PFSK-1 (cell line): ENCODE measurements around the gene RAB27B.

Experiments used
- FOXP2 ChIP-seq: optimal IDR thresholded peaks from 2 replicates; pipeline ENCODE3; 2011; ENCODE audit warnings: borderline replicate concordance, control low read depth, inconsistent platforms; ENCODE audit not compliant: insufficient read depth; ENCODE audit errors: extremely low read length, extremely low read depth
- POLR2AphosphoS5 ChIP-seq: IDR thresholded peaks from 2 replicates; pipeline ENCODE4 v1.6.1; 2012; ENCODE audit warnings: low read depth, mild to moderate bottlenecking, control low read depth, low read length, moderate library complexity
- SIN3A ChIP-seq: IDR thresholded peaks from 2 replicates; pipeline ENCODE4 v1.6.1; 2012; ENCODE audit warnings: mild to moderate bottlenecking, low read length, moderate library complexity, borderline replicate concordance; ENCODE audit not compliant: insufficient read depth
- TAF1 ChIP-seq: IDR thresholded peaks from 2 replicates; pipeline ENCODE4 v1.6.1; 2012; ENCODE audit warnings: low read length, control low read depth, borderline replicate concordance; ENCODE audit not compliant: insufficient read depth
- TF ChIP-seq, protein P1 (sequence below), 2 experiments: IDR thresholded peaks; 2 replicates each; pipeline versions ENCODE4 v1.6.1 to v1.8.0; 2011 to 2012; ENCODE audit warnings: low read depth in 2 of 2, low read length in 2 of 2, control low read depth in 1 of 2, inconsistent platforms in 1 of 2, mild to moderate bottlenecking in 1 of 2, moderate library complexity in 1 of 2; ENCODE audit not compliant: insufficient read depth in 1 of 2

The RAB27B gene

DNA sequence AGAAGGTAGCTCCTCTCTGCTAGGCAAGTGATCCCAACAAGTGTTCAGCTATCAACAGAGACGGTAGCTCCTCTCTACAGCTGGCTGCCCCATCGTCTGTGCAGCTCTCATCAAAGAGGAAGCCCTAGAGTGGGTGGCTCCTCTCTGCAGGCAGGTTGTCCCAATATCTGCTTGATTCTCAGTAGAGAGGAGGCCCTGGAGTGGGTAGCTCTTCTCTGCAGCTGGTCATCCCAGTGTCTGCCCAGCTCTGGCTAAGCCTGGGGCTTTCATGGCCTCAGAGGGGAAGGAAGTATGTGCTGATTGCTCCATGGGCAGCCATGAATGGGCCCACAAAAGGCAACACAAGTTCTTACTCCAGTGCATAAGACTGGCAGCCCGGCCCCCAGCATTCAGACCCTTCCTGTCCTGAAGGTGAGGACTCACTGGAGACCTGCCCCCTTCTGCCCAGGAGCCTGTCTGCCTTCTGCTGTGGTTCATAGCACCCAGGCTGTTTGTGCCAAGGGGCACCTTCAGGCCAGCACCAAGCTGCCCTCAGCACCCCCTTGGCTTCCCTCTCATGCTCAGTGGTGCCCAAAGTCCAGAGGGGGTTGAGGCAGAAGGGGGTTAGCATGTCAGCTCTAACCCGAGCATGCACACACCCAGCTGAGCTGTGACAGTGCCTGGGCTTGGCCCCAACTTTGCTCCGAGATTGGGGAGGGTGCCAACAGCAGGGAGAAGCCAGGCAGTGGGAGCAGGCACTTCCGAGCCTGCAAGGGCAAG lies 82.1 kb downstream of the RAB27B start:
- TF ChIP-seq TAF1 = no peak
- no peak for TF ChIP-seq SIN3A
- TF ChIP-seq FOXP2 = no peak
- TF ChIP-seq, protein P1, sequence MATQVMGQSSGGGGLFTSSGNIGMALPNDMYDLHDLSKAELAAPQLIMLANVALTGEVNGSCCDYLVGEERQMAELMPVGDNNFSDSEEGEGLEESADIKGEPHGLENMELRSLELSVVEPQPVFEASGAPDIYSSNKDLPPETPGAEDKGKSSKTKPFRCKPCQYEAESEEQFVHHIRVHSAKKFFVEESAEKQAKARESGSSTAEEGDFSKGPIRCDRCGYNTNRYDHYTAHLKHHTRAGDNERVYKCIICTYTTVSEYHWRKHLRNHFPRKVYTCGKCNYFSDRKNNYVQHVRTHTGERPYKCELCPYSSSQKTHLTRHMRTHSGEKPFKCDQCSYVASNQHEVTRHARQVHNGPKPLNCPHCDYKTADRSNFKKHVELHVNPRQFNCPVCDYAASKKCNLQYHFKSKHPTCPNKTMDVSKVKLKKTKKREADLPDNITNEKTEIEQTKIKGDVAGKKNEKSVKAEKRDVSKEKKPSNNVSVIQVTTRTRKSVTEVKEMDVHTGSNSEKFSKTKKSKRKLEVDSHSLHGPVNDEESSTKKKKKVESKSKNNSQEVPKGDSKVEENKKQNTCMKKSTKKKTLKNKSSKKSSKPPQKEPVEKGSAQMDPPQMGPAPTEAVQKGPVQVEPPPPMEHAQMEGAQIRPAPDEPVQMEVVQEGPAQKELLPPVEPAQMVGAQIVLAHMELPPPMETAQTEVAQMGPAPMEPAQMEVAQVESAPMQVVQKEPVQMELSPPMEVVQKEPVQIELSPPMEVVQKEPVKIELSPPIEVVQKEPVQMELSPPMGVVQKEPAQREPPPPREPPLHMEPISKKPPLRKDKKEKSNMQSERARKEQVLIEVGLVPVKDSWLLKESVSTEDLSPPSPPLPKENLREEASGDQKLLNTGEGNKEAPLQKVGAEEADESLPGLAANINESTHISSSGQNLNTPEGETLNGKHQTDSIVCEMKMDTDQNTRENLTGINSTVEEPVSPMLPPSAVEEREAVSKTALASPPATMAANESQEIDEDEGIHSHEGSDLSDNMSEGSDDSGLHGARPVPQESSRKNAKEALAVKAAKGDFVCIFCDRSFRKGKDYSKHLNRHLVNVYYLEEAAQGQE (IDR thresholded peaks at IDR 0.05; ENCODE audit: insufficient read depth in 1 of 2, low read depth in 2 of 2, low read length in 2 of 2) = no peak
- no peak for TF ChIP-seq POLR2AphosphoS5

DNA sequence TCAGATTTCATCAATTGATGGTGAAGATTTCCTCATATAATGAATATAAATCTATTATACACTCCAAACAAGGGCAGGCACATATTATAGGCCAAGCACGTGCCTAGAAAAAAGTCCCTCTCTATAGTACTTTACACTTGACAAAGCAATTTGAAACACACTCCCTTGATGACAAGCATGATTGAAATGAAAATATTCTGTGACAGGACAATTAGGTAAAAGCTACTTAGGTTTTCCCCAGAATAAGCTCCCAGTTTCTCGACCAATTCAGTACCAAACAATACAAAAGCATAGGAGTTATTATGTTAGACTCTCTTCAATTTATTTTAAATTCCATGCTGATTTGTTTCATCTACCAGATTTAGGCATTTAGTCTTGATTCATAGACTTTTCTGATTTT lies 83.3 kb downstream of the RAB27B start:
- TF ChIP-seq TAF1 = no peak
- TF ChIP-seq FOXP2 = no peak
- TF ChIP-seq POLR2AphosphoS5 = no peak
- TF ChIP-seq, protein P1 (IDR thresholded peaks at IDR 0.05; ENCODE audit: insufficient read depth in 1 of 2, low read depth in 2 of 2, low read length in 2 of 2) = no peak
- TF ChIP-seq SIN3A = no peak

DNA sequence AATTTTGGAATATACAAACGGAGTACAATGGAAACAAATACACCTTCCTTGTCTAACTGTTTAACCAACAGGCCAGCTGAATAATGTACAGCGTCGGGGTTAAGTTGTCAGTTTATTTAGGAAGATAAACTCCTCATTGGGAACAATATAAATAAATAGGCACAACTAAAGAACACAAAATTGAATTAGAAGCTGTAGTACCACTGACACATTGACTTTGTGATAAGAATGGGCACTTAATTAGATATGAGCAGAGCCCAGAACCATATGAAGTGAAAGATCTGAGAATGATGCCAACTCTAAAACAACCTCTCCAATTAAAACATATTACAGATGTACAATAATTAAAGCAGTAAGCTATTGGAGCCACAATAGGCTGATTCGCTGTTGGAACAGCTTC lies 86.5 kb downstream of the RAB27B start:
- TF ChIP-seq, protein P1 (IDR thresholded peaks at IDR 0.05; ENCODE audit: insufficient read depth in 1 of 2, low read depth in 2 of 2, low read length in 2 of 2) = no peak
- no peak for TF ChIP-seq SIN3A

DNA sequence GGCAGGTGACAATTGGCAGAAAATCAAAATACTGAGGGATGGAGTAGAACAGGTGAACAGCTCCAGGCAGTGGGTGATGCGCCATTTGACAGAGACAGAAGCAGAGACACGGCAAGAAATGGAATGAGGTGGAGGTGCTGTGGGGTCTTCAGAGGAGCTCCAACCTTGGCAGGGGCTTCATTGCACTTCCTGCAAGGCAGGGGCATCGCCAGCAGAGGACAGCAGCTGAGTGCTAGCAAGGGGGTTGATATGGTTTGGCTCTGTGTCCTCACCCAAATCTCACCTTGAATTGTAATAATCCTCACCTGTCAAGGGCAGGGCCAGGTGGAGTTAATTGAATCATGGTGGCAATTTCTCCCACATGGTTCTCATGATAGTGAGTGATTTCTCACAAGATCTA lies 88.2 kb downstream of the RAB27B start:
- no peak for TF ChIP-seq SIN3A
- TF ChIP-seq, protein P1 (IDR thresholded peaks at IDR 0.05; ENCODE audit: insufficient read depth in 1 of 2, low read depth in 2 of 2, low read length in 2 of 2) = no peak
- TF ChIP-seq POLR2AphosphoS5 = no peak
- no peak for TF ChIP-seq TAF1
- TF ChIP-seq FOXP2 = no peak

DNA sequence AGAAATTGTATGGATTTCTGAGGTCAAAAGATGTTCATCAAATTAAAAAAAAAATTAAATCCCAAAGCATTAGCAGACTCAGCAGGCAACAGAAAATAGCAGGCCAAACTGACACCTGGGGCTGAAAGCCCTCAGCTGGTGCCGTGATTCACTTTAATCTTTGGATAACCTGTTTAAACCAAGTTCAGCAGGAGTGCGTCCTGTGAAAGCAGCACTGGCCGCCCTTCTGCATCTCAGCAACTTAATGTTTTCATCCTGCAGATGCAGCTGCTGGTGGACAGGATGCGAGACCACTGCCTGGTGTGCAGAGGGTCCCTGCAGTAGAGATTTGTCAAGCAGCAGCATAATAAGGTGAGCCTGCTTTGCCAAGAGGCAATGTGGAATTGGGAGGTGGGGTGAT lies 89.8 kb downstream of the RAB27B start:
- no peak for TF ChIP-seq TAF1
- no peak for TF ChIP-seq SIN3A
- TF ChIP-seq, protein P1 (IDR thresholded peaks at IDR 0.05; ENCODE audit: insufficient read depth in 1 of 2, low read depth in 2 of 2, low read length in 2 of 2) = no peak
- TF ChIP-seq FOXP2 = no peak
- TF ChIP-seq POLR2AphosphoS5 = no peak
